ENCODE results near the gene DENND1C. TPM values are rescaled to one million over a fixed set of nuclear protein-coding genes. Genes with fewer than 3 reads are reported as not detected.
A peak's percentile ranks its signal among the peaks of the same experiment; 100 is the strongest.

DENND1C gene
- total and polyA plus RNA-seq, 9 of the 15 experiments (the other 6 are each of a cell fraction or from before 2014, with no cell fraction given) = 0.03 to 1.2 (median 0.32) TPM; not detected in 1

GRCh38 chr19:6424939-6425731 lies 56.5 kb downstream of the DENND1C start (continued):
- TF ChIP-seq HNRNPLL (IDR thresholded peaks at IDR 0.05; ENCODE audit: low read depth, low read length, poor library complexity, severe bottlenecking) (no peak), PRDM10 (IDR thresholded peaks at IDR 0.05; ENCODE audit: partially characterized antibody) (peak; percentile 68), NR2F6 (CRISPR knock-in tag; IDR thresholded peaks at IDR 0.05) (no peak), EP300 (IDR thresholded peaks at IDR 0.05; ENCODE audit: low read length) (no peak), CHD2 (IDR thresholded peaks at IDR 0.05; ENCODE audit: low read depth, low read length) (peak; percentile 93), MEF2D (tag; conservative IDR thresholded peaks at IDR 0.05; ENCODE audit: low read depth) (peak; percentile 78; the same call in 1 of the 2 replicates), ZNF280B (CRISPR knock-in tag; IDR thresholded peaks at IDR 0.05) (no peak), RAD51 (IDR thresholded peaks at IDR 0.05; ENCODE audit: borderline replicate concordance, low read depth) (peak; percentile 97), RCOR1 (IDR thresholded peaks at IDR 0.05; ENCODE audit: borderline replicate concordance in 1 of 2, low read depth in 2 of 2, low read length in 2 of 2) (peak in 1 of 2 experiments; percentile 78; a peak in 2 of 4 replicates), GMEB1 (CRISPR knock-in tag; IDR thresholded peaks at IDR 0.05) (0 out of 2 replicates have a peak, but pooled peaks have one; percentile 26), ZNF740 (CRISPR knock-in tag; IDR thresholded peaks at IDR 0.05) (no peak), ZNF740 (tag; IDR thresholded peaks at IDR 0.05) (no peak), WHSC1 (IDR thresholded peaks at IDR 0.05; ENCODE audit: low read length) (no peak), ZBTB1 (CRISPR knock-in tag; IDR thresholded peaks at IDR 0.05; ENCODE audit: borderline replicate concordance, low read depth) (peak; percentile 92), ZNF699 (CRISPR knock-in tag; IDR thresholded peaks at IDR 0.05; ENCODE audit: insufficient replicate concordance) (no peak), EZH2 (IDR thresholded peaks at IDR 0.05; ENCODE audit: borderline replicate concordance, low read depth, low read length) (no peak), MBD2 (IDR thresholded peaks at IDR 0.05; ENCODE audit: borderline replicate concordance, low read depth) (peak; percentile 99), ZNF354B (CRISPR knock-in tag; IDR thresholded peaks at IDR 0.05) (peak; percentile 57; the same call in 1 of the 2 replicates)

Measured in K562 (cell line).